Esophagus squamous epithelium (tissue), 5 donors: ENCODE results near the gene KIAA1191. TPM values are rescaled to one million over a fixed set of nuclear protein-coding genes. Genes with fewer than 3 reads are reported as not detected.
A peak's percentile ranks its signal among the peaks of the same experiment; 100 is the strongest.
"Not testable (repeated sequence)": the region's sequence is repeated elsewhere in the genome, so short reads cannot be mapped to it uniquely, and the experiment has no call there.

Experiments
- DNase-seq: peaks from one replicate; lab custom pipeline; 2025; lab: John Stamatoyannopoulos, UW
- H3K27ac ChIP-seq, 4 donors: fragments of 200-600 bp; sonication (generic); one replicate each; pipeline ENCODE4 v1.5.1; 2016 to 2019; ENCODE audit warnings: mild to moderate bottlenecking in 1 of 4
- H3K27me3 ChIP-seq, 4 donors: fragments of 200-600 bp; sonication (generic); 1 replicate in 3 of 4; 2 replicates in 1 of 4; pipeline versions ENCODE4 v1.5.1 to v1.6.0; 2017 to 2021; ENCODE audit warnings: antibody characterized with exemption in 1 of 4
- H3K36me3 ChIP-seq, 3 donors: fragments of 200-600 bp; sonication (generic); one replicate each; pipeline ENCODE4 v1.5.1; 2016 to 2019
- H3K4me1 ChIP-seq, 3 donors: fragments of 200-600 bp; sonication (generic); one replicate each; pipeline ENCODE4 v1.5.1; 2017 to 2019
- H3K4me3 ChIP-seq, 4 donors: fragments of 200-600 bp; sonication (generic); 1 replicate in 3 of 4; 2 replicates in 1 of 4; pipeline ENCODE4 v1.5.1; 2016 to 2019; ENCODE audit warnings: mild to moderate bottlenecking in 2 of 4, moderate library complexity in 1 of 4
- H3K9me3 ChIP-seq, 3 donors: fragments of 200-600 bp; sonication (generic); one replicate each; pipeline ENCODE4 v1.5.1; 2016 to 2019
- POLR2A ChIP-seq, 4 donors: fragments of 450-650 bp; IDR thresholded peaks; one replicate each; pipeline ENCODE4 v1.6.1; 2017; ENCODE audit warnings: antibody characterized with exemption in 4 of 4, mild to moderate bottlenecking in 4 of 4, moderate library complexity in 3 of 4
- WGBS, 2 donors: methylation state at CpG; one replicate each; pipeline ENCODE4 v1.1.5; 2018; 5-methylcytosine and 5-hydroxymethylcytosine counted together
- intact Hi-C: fragments of 100-400 bp; cut with DNase I; formaldehyde crosslinking; loops from one replicate; pipeline ENCODE4 v1.15.0; 2022
- total RNA-seq, 4 donors: library from RNA; depleted of rRNA; stranded (reverse); fragments of >200 nt; gene quantifications; one replicate each; pipeline ENCODE4 v1.1.0, GENCODE V29; 2016
- TF ChIP-seq, protein P1 (sequence below), 6 experiments: fragments of 450-650 bp in 4 of 6; fragments of 200-600 bp in 2 of 6; sonication (generic) in 2 of 6; IDR thresholded peaks; one replicate each; pipeline ENCODE4 v1.5.1; 2016 to 2019; ENCODE audit warnings: antibody characterized with exemption in 6 of 6, mild to moderate bottlenecking in 4 of 6, moderate library complexity in 4 of 6
- donor health status: DM: yes; HTN: yes; CAD: no.

Gene KIAA1191, protein sequence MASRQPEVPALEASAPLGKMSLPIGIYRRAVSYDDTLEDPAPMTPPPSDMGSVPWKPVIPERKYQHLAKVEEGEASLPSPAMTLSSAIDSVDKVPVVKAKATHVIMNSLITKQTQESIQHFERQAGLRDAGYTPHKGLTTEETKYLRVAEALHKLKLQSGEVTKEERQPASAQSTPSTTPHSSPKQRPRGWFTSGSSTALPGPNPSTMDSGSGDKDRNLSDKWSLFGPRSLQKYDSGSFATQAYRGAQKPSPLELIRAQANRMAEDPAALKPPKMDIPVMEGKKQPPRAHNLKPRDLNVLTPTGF
- 10 to 100 TPM; 57.0 to 99.9 (median 73.7) TPM for total RNA-seq

GRCh38 chr5:176361437-176362232 is at the start of gene KIAA1191:
KIAA1191 (minus strand) TSS chr5:176361764; CDS start chr5:176359508, 2,256 bp downstream.
- TF ChIP-seq POLR2A (IDR thresholded peaks at IDR 0.05), result peak in 2 of 4 donors; percentile 77 to 85
- TF ChIP-seq, protein P1, sequence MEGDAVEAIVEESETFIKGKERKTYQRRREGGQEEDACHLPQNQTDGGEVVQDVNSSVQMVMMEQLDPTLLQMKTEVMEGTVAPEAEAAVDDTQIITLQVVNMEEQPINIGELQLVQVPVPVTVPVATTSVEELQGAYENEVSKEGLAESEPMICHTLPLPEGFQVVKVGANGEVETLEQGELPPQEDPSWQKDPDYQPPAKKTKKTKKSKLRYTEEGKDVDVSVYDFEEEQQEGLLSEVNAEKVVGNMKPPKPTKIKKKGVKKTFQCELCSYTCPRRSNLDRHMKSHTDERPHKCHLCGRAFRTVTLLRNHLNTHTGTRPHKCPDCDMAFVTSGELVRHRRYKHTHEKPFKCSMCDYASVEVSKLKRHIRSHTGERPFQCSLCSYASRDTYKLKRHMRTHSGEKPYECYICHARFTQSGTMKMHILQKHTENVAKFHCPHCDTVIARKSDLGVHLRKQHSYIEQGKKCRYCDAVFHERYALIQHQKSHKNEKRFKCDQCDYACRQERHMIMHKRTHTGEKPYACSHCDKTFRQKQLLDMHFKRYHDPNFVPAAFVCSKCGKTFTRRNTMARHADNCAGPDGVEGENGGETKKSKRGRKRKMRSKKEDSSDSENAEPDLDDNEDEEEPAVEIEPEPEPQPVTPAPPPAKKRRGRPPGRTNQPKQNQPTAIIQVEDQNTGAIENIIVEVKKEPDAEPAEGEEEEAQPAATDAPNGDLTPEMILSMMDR (IDR thresholded peaks at IDR 0.05), result peak in 4 of 6 experiments; percentile 10 to 57 (median 18)
- no peaks in the 10 kb centered on the region for H3K9me3 ChIP-seq
- peak within 1 kb of the TSS; percentile 83 to 94 (median 89) for H3K4me3 ChIP-seq
- H3K27me3 ChIP-seq, result no peaks in the 10 kb centered on the region
- H3K36me3 ChIP-seq, result peaks cover 0 to 32% (median 11%) of the 10 kb centered on the region in 3 donors
- DNase-seq, result peak; percentile 66
- peak within 1 kb of the TSS; percentile 78 to 88 (median 82) for H3K27ac ChIP-seq
- H3K4me1 ChIP-seq, result peaks cover 0 to 56% (median 25%) of the 10 kb centered on the region in 3 donors
- intact Hi-C loops, result no loop called here
- 1 to 3% methylated on average over 13 to 30 of the region's 56 CpGs for WGBS, 2 donors

- peaks cover 0 to 48% (median 20%) of the 10 kb centered on the region in 3 donors for H3K36me3 ChIP-seq
- peak in 1 of 4 donors; percentile 9 for TF ChIP-seq POLR2A (IDR thresholded peaks at IDR 0.05)
- TF ChIP-seq, protein P1 (IDR thresholded peaks at IDR 0.05), result peak in 5 of 6 experiments; percentile 12 to 64 (median 25)
- H3K27me3 ChIP-seq, result no peaks in the 10 kb centered on the region
- intact Hi-C loops, result loop anchor here (10.0 kb wide), 1 partner anchor 124 kb away; the partner anchor contains the start of gene RNF44
- 67 to 71% methylated on average over 3 to 5 of the region's 5 CpGs for WGBS, 2 donors
- H3K4me1 ChIP-seq, result peaks cover 55 to 100% (median 69%) of the 10 kb centered on the region in 3 donors
- no peak for DNase-seq
- peak overlapping the region in 2 of 4 donors; percentile 24 to 34 for H3K4me3 ChIP-seq
- H3K9me3 ChIP-seq, result no peaks in the 10 kb centered on the region
- H3K27ac ChIP-seq, result peak overlapping the region; percentile 81 to 99 (median 96)
Observed at GRCh38 chr5:176410486-176411180, 49.1 kb upstream of the KIAA1191 start.

GRCh38 chr5:176409765-176410164 is 48.2 kb upstream of the KIAA1191 start:
- DNase-seq, result no peak
- intact Hi-C loops, result loop anchor here (10.0 kb wide), 1 partner anchor 125 kb away; the partner anchor contains the start of gene RNF44

GRCh38 chr5:176408590-176408989 is 47.0 kb upstream of the KIAA1191 start:
- TF ChIP-seq POLR2A (IDR thresholded peaks at IDR 0.05), result no peak
- TF ChIP-seq, protein P1 (IDR thresholded peaks at IDR 0.05), result no peak
- H3K4me1 ChIP-seq, result peaks cover 53 to 100% (median 59%) of the 10 kb centered on the region in 3 donors
- no peak overlapping the region for H3K4me3 ChIP-seq
- H3K27ac ChIP-seq, result peak overlapping the region in 3 of 4 donors; percentile 74 to 99 (median 95)
- H3K9me3 ChIP-seq, result no peaks in the 10 kb centered on the region
- intact Hi-C loops, result no loop called here
- no peak for DNase-seq
- 77 to 82% methylated on average over 5 of the region's 5 CpGs for WGBS, 2 donors
- H3K27me3 ChIP-seq, result no peaks in the 10 kb centered on the region
- peaks cover 0 to 63% (median 20%) of the 10 kb centered on the region in 3 donors for H3K36me3 ChIP-seq

More at GRCh38 chr5:176409765-176410164, 48.2 kb upstream of the KIAA1191 start:
- Histone ChIP-seq H3K27ac (peak overlapping the region; percentile 70 to 99 (median 96)), H3K36me3 (peaks cover 0 to 57% (median 20%) of the 10 kb centered on the region in 3 donors), H3K4me1 (peaks cover 55 to 100% (median 64%) of the 10 kb centered on the region in 3 donors), H3K27me3 (no peaks in the 10 kb centered on the region), H3K4me3 (peak overlapping the region in 1 of 4 donors; percentile 24), H3K9me3 (no peaks in the 10 kb centered on the region)
- no peak for TF ChIP-seq POLR2A (IDR thresholded peaks at IDR 0.05)
- TF ChIP-seq, protein P1 (IDR thresholded peaks at IDR 0.05), result no peak
- WGBS, 2 donors, result 94 to 97% methylated on average over 4 of the region's 4 CpGs

DNA sequence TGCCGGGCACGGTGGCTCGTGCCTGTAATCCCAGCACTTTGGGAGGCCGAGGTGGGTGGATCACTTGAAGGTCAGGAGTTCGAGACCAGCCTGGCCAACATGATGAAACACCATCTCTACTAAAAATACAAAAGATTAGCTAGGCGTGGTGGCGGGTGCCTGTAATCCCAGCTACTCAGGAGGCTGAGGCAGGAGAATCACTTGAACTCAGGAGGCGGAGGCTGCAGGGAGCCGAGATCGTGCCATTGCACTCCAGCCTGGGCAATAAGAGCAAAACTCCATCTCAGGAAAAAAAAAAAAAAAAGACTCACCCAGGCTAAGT is 46.6 kb upstream of the KIAA1191 start:
- intact Hi-C loops, DNase-seq: not testable (repeated sequence)

More for the DNA sequence above, 46.6 kb upstream of the KIAA1191 start:
- H3K4me3 ChIP-seq, H3K9me3 ChIP-seq, H3K27me3 ChIP-seq: not testable (repeated sequence)
- H3K27ac ChIP-seq, result peak overlapping the region; percentile 73 to 99 (median 84)
- H3K4me1 ChIP-seq, result peaks cover 53 to 100% (median 56%) of the 10 kb centered on the region in 3 donors
- whole genome bisulfite sequencing, 2 donors, result 72 to 88% methylated on average over 8 of the region's 10 CpGs
- peaks cover 0 to 63% (median 20%) of the 10 kb centered on the region in 3 donors for H3K36me3 ChIP-seq
